Activated CD4-positive, alpha-beta T cell treated with anti-CD3 and anti-CD28 coated beads, Interleukin-2, Interleukin-6, amounts not matched to agents 100 ng/mL and 50 ng/mL, durations not matched to agents 16 hours and 8 hours (primary cell): ENCODE measurements around the gene HEMGN.
A peak's percentile ranks its signal among the peaks of the same experiment; 100 is the strongest.
"Not testable (repeated sequence)": the region's sequence is repeated elsewhere in the genome, so short reads cannot be mapped to it uniquely, and the experiment has no call there.

Experiments used
- DNase-seq: peaks from one replicate; pipeline ENCODE4 v3.0.0-alpha.2; 2020

The HEMGN gene, protein sequence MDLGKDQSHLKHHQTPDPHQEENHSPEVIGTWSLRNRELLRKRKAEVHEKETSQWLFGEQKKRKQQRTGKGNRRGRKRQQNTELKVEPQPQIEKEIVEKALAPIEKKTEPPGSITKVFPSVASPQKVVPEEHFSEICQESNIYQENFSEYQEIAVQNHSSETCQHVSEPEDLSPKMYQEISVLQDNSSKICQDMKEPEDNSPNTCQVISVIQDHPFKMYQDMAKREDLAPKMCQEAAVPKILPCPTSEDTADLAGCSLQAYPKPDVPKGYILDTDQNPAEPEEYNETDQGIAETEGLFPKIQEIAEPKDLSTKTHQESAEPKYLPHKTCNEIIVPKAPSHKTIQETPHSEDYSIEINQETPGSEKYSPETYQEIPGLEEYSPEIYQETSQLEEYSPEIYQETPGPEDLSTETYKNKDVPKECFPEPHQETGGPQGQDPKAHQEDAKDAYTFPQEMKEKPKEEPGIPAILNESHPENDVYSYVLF

DNA sequence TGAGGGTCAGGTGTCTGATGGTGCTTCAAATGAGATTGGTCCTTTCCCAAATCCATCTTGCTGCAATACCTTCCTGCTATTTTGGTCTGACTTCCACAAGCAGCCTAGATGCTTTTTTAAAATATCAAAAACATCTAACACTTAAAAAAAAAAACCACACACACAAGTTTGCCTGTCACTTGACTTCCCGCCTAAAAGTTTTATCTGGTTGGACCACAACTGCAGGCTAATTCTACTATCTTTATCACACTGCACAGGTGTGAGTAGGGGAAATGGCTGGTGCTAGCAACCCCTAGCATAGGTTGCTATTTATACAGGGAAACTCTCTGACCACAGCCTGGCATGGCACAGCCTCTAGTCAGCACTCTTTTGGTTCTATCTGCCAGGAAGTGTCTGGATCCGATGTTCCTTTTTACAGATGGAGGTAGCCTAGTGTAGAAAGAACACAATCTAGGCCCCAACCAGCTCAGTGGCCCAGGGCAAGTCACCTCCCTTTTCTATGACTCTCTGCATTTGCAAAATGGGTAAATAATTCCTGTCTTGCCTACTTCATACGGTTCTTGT, at the start of gene HEMGN:
TSS of gene HEMGN (minus strand) at position 92 of the 564 bp plus-strand sequence. CDS start at position 56, 36 bp downstream.
- DNase-seq: peak; percentile 31

GRCh38 chr9:97987487-97987886, 49.5 kb upstream of the HEMGN start:
- DNase-seq: no peak

- peak; percentile 57 for DNase-seq
These were observed 47.3 kb upstream of the HEMGN start for GRCh38 chr9:97985058-97985861.

DNA sequence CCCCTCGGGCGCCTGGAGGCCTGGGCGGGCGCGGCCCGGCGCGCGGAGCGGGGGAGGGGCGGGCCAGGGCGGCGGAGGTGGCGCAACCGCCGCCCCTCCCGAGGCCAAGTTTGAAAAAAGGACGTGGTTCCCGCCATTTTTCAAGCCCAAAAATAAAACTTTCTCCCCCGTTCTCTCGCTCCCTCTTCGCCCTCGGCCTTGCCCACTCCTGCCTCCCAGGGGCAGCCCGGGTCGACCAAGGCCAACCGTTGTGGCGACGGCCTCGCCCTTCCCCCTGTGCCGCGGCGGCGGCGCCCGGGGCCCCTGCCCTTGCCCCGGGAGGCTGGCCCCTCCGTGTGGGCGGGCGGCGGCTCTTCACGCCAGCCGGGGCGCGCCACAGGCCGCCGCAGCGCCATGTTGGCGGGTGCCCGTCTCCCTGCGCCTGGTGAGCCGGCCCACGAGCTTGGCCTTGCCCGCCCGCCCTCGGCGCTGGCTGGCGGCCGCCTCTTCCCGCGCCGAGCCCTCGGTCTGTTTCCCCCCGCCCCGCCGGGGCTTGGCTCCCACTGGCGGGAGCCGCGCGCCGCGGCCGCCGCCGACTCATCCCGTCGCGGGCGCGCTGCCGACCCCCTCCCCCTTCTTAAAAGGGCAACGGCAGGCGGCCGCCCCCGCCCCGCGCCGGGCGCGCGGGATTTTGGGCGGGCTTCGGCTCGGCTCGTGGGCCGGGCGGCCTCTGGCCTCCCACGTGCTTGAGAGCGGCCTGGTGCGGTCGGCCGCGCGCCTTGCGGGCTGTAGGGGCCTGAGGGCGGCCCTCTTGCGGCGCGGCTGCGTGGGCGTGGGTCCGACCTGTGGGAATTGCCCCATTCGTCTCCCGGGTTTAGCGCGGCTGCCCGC, 46.5 kb upstream of the HEMGN start:
- peak; percentile 84 for DNase-seq

- peak; percentile 49 for DNase-seq
These were observed 45.7 kb upstream of the HEMGN start for GRCh38 chr9:97983589-97984187.

DNA sequence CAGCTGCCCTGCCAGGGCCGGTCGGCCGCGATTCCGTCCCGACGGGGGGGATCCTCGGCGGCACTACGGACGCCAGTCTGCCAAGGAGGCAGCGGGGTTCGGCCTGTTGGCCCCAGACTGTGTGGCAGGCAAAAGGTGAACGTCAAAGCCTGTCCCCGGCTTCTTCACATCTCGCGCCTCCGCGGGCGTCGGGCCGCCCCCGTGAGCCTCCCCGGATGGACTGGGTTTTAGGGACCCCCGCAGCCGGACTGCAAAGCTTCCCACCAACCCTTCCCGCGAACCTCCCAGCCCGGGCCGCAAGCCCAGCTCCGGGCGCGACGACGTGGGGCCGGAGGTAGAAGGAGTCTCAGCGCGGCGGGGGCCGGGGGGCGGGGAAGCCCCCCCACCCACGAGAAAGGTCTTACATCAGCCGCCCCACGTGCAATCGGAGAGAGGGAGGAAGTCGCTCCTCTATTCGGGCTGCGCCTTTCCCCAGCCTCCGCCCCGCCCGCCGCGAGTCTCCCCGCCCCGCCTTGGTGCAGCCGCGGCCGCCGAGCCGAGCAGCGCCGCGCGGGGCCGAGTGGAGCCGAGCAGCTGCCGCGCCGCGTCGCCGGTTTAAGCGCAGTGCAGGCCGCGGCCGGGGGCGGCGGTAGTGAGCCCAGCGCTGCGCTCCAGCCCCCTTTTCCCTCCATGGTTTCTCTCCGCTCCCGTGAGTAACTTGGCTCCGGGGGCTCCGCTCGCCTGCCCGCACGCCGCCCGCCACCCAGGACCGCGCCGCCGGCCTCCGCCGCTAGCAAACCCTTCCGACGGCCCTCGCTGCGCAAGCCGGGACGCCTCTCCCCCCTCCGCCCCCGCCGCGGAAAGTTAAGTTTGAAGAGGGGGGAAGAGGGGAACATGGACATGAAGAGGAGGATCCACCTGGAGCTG, 45.0 kb upstream of the HEMGN start, which contains the start of gene ANP32B:
TSS of gene ANP32B (plus strand) at position 659 of the 906 bp plus-strand sequence. CDS start at position 874, 215 bp downstream.
- DNase-seq: peak; percentile 96

- DNase-seq: no peak
These were observed 44.1 kb upstream of the HEMGN start for GRCh38 chr9:97981846-97982682.

DNA sequence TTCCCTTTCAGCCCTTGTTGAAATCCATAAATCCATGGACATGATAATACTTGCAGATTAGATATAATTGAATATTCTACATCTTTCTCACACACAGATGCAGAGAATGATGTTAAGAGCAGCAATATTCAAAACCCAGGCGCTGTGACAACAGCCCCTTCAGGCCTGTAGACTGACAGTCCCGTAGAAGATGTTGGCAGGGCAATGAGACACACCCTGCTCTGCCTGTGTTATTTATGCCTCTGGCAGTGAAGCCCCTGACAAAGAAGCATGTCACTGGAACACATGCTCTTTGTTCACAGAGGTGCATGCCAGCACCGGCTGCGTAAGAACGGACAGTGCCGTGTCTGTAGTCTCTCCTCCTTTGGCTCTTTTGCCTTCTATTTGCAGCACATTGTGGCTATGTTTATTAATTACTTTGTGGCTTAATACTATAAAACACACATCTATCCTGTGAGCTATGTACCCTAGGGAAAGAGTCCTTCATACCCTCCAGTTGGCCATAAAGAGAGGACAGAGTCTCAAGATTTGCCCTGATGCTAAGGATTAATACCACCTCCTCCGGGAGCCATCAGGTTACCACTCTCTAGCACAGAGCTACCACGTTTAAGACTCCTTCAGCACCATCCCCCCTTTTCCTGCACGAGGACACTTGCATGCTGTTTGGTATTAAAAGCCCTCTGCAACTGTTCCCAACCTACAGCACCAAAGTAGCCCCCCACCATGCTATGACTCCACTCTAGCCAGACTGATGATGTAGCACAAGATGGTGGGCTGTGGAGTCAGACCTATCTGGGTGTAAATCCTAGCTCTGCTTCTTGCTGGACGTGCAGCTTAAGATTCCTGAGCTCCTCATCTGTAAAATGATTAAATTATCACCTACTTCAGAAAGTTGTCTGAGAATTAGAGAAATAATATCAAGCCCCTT, 43.2 kb upstream of the HEMGN start:
- DNase-seq: no peak

GRCh38 chr9:97980479-97980803, 42.5 kb upstream of the HEMGN start:
- DNase-seq: no peak

DNA sequence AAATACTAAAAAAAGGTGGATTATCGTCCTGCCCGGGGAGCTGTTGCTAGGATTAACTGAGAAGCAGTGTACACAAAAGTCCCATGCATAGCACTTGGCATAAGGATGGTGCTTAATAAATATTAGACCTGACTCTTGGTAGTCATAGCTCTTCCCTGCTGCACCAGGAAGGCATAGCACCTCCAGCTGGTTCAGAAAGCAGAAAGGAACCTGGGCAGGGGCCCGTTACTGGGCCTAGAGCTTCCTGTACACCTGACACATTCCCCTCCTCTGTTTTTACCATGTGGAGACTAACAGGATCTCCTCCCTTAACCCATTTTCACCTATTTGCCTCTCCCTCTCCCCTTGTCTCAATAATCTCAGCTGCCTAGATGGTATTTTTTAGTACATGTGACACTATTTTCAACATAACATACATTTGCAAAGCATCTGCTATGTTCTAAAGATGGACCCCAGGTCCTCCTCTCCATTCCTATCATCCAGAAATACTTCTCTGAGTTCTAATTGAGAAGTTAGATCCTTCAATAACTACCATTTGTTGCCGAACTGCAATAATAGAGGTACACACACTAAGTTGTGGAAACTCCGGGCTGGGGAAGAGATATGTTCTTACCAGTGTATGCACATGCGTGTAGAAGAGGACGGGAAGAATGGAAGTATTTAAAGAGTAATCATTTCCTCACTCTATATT, 42.0 kb upstream of the HEMGN start:
- no peak for DNase-seq

- no peak for DNase-seq
These were observed 40.6 kb upstream of the HEMGN start for GRCh38 chr9:97978371-97979130.

DNA sequence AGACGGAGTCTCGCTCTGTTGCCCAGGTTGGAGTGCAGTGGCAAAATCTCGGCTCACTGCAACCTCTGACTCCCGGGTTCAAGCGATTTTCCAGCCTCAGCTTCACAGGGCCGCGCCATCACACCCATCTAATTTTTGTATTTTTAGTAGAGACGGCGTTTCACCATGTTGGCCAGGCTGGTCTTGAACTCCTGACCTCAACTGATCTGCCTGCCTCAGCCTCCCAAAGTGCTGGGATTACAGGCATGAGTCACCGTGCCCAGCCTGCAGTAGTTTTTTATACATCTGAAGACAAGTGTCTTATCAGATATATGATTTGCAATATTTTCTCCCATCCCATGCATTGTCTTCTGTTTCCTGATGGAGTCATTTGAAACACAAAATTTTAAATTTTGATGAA, 38.7 kb upstream of the HEMGN start:
- not testable (repeated sequence) for DNase-seq

GRCh38 chr9:97975376-97975775, 37.4 kb upstream of the HEMGN start:
- no peak for DNase-seq

GRCh38 chr9:97972753-97973152, 34.8 kb upstream of the HEMGN start:
- no peak for DNase-seq

GRCh38 chr9:97970165-97970564, 32.2 kb upstream of the HEMGN start:
- no peak for DNase-seq

DNA sequence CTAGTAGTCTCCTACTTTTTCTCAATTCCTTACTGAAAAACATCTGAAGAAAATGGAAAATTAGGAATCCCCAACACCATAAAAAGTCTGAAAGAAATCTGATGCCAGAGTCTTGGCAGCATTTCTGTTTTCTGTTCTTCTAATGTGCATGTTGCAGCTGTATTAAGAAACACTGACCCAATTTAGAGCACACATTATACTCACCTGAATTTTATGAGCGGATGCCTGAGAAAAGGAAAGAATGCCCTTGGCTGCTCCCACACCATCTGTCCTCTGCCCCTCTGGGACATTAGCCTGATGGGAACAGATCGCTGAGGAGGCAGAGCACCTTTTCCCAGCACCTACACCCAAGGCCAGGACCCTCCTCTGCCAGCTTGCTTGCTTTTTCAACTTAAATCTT, 31.0 kb upstream of the HEMGN start:
- DNase-seq: no peak

DNA sequence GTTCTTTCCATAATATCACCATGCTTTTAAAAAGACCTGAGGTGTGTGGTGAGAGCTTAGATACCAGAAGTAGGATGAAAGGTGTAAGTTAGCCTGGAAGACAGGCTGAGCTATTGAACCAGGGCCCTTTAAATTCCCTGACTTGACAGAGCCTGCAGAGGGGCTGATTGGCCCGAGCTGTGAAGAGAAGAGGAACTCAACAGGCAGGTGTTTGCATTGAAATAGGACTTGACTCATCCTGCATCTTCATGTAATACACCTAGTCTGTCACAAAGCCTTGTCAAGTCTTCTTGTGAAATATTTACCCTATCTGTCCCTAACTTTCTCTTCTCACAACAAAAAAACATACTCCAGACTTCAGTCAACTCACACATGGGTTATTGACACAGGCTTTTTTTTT, 28.5 kb upstream of the HEMGN start:
- no peak for DNase-seq
